Mammary epithelial cell (primary cell): ENCODE data around the gene P2RX1.

Experiments used
- CTCF ChIP-seq, 2 donors: IDR thresholded peaks in 1 of 2; conservative IDR thresholded peaks in 1 of 2; 2 replicates each; pipeline ENCODE4 v1.5.1; 2011 to 2012; ENCODE audit warnings: inconsistent platforms in 2 of 2, low read length in 2 of 2, mild to moderate bottlenecking in 2 of 2, control low read depth in 1 of 2, low read depth in 1 of 2; ENCODE audit not compliant: insufficient read depth in 1 of 2; ENCODE audit errors: extremely low read depth in 1 of 2
- EZH2 ChIP-seq: IDR thresholded peaks from 2 replicates; pipeline ENCODE4 v1.6.1; 2012; ENCODE audit warnings: low read length, inconsistent platforms, borderline replicate concordance

GRCh38 chr17:3897731-3898130 lies 18.5 kb downstream of the P2RX1 start:
- TF ChIP-seq CTCF (conservative IDR thresholded peaks at IDR 0.05 in 1 of 2, IDR thresholded peaks at IDR 0.05 in 1 of 2; ENCODE audit: extremely low read depth in 1 of 2, insufficient read depth in 1 of 2, low read depth in 1 of 2, low read length in 2 of 2) (no peak), EZH2 (no peak)
